ENCODE measurements around the gene SLC24A2. TPM values are rescaled to one million over a fixed set of nuclear protein-coding genes. Genes with fewer than 3 reads are reported as not detected.

The SLC24A2 gene
- total RNA-seq, 4 donors from 2014 or later, result not detected

GRCh38 chr9:19783500-19783899, 5.3 kb downstream of the SLC24A2 start:
- Histone ChIP-seq H3K9me3 (no peaks in the 10 kb centered on the region), H3K4me3 (no peak overlapping the region), H3K27me3 (peaks cover 0 to 28% (median 0%) of the 10 kb centered on the region in 4 donors), H3K36me3 (no peaks in the 10 kb centered on the region), H3K4me1 (peaks cover 0 to 6% (median 3%) of the 10 kb centered on the region in 3 donors), H3K27ac (no peak overlapping the region)
- no peak for TF ChIP-seq POLR2A (IDR thresholded peaks at IDR 0.05)
- TF ChIP-seq, protein P1, sequence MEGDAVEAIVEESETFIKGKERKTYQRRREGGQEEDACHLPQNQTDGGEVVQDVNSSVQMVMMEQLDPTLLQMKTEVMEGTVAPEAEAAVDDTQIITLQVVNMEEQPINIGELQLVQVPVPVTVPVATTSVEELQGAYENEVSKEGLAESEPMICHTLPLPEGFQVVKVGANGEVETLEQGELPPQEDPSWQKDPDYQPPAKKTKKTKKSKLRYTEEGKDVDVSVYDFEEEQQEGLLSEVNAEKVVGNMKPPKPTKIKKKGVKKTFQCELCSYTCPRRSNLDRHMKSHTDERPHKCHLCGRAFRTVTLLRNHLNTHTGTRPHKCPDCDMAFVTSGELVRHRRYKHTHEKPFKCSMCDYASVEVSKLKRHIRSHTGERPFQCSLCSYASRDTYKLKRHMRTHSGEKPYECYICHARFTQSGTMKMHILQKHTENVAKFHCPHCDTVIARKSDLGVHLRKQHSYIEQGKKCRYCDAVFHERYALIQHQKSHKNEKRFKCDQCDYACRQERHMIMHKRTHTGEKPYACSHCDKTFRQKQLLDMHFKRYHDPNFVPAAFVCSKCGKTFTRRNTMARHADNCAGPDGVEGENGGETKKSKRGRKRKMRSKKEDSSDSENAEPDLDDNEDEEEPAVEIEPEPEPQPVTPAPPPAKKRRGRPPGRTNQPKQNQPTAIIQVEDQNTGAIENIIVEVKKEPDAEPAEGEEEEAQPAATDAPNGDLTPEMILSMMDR (IDR thresholded peaks at IDR 0.05), result no peak
- WGBS, 2 donors, result 40 to 54% methylated on average over 2 of the region's 2 CpGs
- intact Hi-C loops (cut with DNase I), result no loop called here
- DNase-seq, result no peak

- intact Hi-C loops (cut with DNase I), result no loop called here
- 8 to 10% methylated on average over 3 of the region's 3 CpGs for WGBS, 2 donors
- H3K27ac ChIP-seq, result no peak overlapping the region
- H3K27me3 ChIP-seq, result peaks cover 0 to 14% (median 0%) of the 10 kb centered on the region in 4 donors
- H3K4me1 ChIP-seq, result no peaks in the 10 kb centered on the region
- no peaks in the 10 kb centered on the region for H3K9me3 ChIP-seq
- no peak for TF ChIP-seq POLR2A (IDR thresholded peaks at IDR 0.05)
- TF ChIP-seq, protein P1 (IDR thresholded peaks at IDR 0.05), result no peak
- no peak for DNase-seq
- H3K36me3 ChIP-seq, result no peaks in the 10 kb centered on the region
- no peak overlapping the region for H3K4me3 ChIP-seq
Observed at GRCh38 chr9:19782005-19782404, 6.8 kb downstream of the SLC24A2 start.

GRCh38 chr9:19781240-19781639, 7.6 kb downstream of the SLC24A2 start:
- 57 to 61% methylated on average over 2 of the region's 2 CpGs for WGBS, 2 donors
- Histone ChIP-seq H3K27ac (no peak overlapping the region), H3K36me3 (no peaks in the 10 kb centered on the region), H3K27me3 (peaks cover 0 to 7% (median 0%) of the 10 kb centered on the region in 4 donors), H3K4me3 (no peak overlapping the region), H3K9me3 (no peaks in the 10 kb centered on the region), H3K4me1 (no peaks in the 10 kb centered on the region)
- no peak for TF ChIP-seq POLR2A (IDR thresholded peaks at IDR 0.05)
- TF ChIP-seq, protein P1 (IDR thresholded peaks at IDR 0.05), result no peak
- DNase-seq, result no peak
- intact Hi-C loops (cut with DNase I), result no loop called here

DNA sequence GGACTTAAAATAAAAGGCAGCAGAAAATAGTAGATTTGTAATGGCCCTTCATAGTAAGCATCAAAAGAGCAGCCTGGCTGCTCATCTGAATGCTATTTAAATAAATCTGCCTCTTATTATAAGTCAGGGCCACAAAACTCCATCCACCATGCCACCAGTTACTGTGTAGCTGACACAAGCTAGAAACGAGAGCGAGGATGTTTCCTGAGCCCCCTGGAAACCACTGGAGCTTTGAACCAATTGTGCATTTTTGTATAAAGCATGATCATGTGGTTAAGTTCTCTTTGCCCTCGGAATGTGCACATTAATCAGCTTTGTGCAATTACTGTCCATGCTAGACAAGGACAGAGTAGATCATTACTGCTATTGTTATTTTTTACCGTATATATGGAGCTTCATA, 17.4 kb downstream of the SLC24A2 start:
- intact Hi-C loops (cut with DNase I), result no loop called here
- no peaks in the 10 kb centered on the region for H3K4me1 ChIP-seq
- DNase-seq, result no peak
- TF ChIP-seq POLR2A (IDR thresholded peaks at IDR 0.05), result no peak
- TF ChIP-seq, protein P1 (IDR thresholded peaks at IDR 0.05), result no peak
- no peak overlapping the region for H3K27ac ChIP-seq
- WGBS, 2 donors, result 64 to 65% methylated on average over 4 of the region's 4 CpGs
- no peaks in the 10 kb centered on the region for H3K27me3 ChIP-seq
- no peaks in the 10 kb centered on the region for H3K36me3 ChIP-seq
- H3K9me3 ChIP-seq, result no peaks in the 10 kb centered on the region
- no peak overlapping the region for H3K4me3 ChIP-seq

DNA sequence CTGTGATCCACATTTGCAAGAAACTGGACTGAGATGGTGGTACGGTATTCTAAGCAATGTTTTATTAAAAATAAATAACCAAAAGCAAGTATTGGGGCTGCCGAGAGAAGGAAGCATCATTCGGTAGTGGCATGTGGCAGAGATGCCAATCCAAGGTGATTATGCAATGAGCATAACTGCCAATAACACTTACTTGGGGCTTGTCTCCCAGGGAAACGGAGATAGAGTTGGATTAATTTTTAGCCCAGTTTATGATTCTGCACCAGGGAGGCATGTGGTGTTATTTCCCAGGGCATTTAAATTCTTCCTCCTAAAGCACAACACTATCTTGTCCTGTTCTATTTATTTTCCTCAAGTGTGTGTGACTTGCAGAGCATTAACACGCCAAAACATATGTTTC, 17.9 kb downstream of the SLC24A2 start:
- H3K36me3 ChIP-seq, result no peaks in the 10 kb centered on the region
- no peaks in the 10 kb centered on the region for H3K4me1 ChIP-seq
- WGBS, 2 donors, result 75 to 80% methylated on average over 5 of the region's 5 CpGs
- H3K27me3 ChIP-seq, result no peaks in the 10 kb centered on the region
- H3K9me3 ChIP-seq, result no peaks in the 10 kb centered on the region
- TF ChIP-seq, protein P1 (IDR thresholded peaks at IDR 0.05), result no peak
- TF ChIP-seq POLR2A (IDR thresholded peaks at IDR 0.05), result no peak
- intact Hi-C loops (cut with DNase I), result no loop called here
- no peak for DNase-seq
- H3K27ac ChIP-seq, result no peak overlapping the region
- H3K4me3 ChIP-seq, result no peak overlapping the region

Data from esophagus squamous epithelium (tissue), 5 donors.